Measurements from ENCODE around the gene KREMEN1. TPM values are rescaled to one million over a fixed set of nuclear protein-coding genes. Genes with fewer than 3 reads are reported as not detected.

Gene KREMEN1
- total and polyA plus RNA-seq, 2 experiments from 2014 or later, result 1.8 to 3.8 TPM

DNA sequence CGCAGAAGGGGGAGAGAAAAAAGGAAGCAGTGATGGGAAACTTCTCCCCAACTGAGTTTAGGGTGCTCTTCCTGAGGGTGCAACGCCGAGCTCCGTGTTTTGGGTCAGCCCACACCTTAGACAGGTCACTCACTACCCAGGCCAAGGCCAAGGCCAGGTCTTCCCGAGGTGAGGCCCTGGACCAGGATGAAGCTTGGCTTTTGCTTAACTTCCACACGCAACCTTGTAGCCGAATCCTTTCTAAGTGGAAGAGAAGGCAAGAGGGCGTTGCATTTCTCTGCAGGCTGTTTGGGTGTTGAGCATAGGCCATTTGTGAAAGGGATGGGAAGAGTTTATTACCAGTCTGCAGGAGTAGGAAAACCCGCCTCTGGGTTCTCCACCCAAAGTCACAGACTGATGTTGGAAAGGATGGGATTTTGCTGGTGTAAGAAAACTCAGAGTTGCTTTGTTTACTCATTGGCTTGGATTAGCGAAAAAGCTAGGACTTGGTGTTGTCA is 1.5 kb downstream of the KREMEN1 start:
- H3K36me3 Mint-ChIP-seq (ENCODE audit: low read depth), result no peaks in the 10 kb centered on the region
- H3K9me3 Mint-ChIP-seq, result no peaks in the 10 kb centered on the region; the same call in 2 of the 3 replicates
- peak; percentile 1 for ATAC-seq
- peaks cover 60% of the 10 kb centered on the region for H3K27me3 ChIP-seq (ENCODE audit: insufficient read depth)
- no peaks in the 10 kb centered on the region for H3K9me2 ChIP-seq (ENCODE audit: insufficient read depth)
- no peak overlapping the region for H3K27ac ChIP-seq (ENCODE audit: low read depth)
- H3K27ac Mint-ChIP-seq, result no peak overlapping the region
- peaks cover 14% of the 10 kb centered on the region for H3K4me1 Mint-ChIP-seq
- H3K36me3 ChIP-seq (ENCODE audit: insufficient read depth), result no peaks in the 10 kb centered on the region
- H3F3A ChIP-seq (replicated peaks; ENCODE audit: low read depth), result peaks cover 8% of the 10 kb centered on the region; the same call in 1 of the 2 replicates
- H3K4me1 ChIP-seq (ENCODE audit: insufficient read depth), result peaks cover 25% of the 10 kb centered on the region; the same call in 1 of the 2 replicates
- H3K79me2 ChIP-seq (replicated peaks; ENCODE audit: insufficient read depth), result no peaks in the 10 kb centered on the region
- peak overlapping the region; percentile 94 for H3K4me2 ChIP-seq
- peak; percentile 38 for DNase-seq (ENCODE audit: low spot score)
- H4K20me1 ChIP-seq (replicated peaks; ENCODE audit: insufficient read depth), result no peaks in the 10 kb centered on the region
- TF ChIP-seq NANOG (IDR thresholded peaks at IDR 0.05; ENCODE audit: borderline replicate concordance) (no peak), CTCF (conservative IDR thresholded peaks at IDR 0.05; ENCODE audit: low read depth in 2 of 2) (no peak), EZH2 (IDR thresholded peaks at IDR 0.05; ENCODE audit: low read depth, unreplicated experiment) (no peak), CREB1 (CRISPR knock-in tag; IDR thresholded peaks at IDR 0.05; ENCODE audit: low read depth) (no peak), EZH2phosphoT487 (IDR thresholded peaks at IDR 0.05; ENCODE audit: unreplicated experiment) (no peak)
- H3K27me3 Mint-ChIP-seq (ENCODE audit: insufficient read depth, low read depth, poor library complexity), result peaks cover 44% of the 10 kb centered on the region
- peak overlapping the region; percentile 78 for H3K4me3 ChIP-seq
- H2AFZ ChIP-seq, result peak overlapping the region; percentile 89
- peak overlapping the region; percentile 71 for H3K4me3 Mint-ChIP-seq

- peaks cover 27% of the 10 kb centered on the region for H3K27me3 ChIP-seq (ENCODE audit: insufficient read depth)
- DNase-seq (ENCODE audit: low spot score) (no peak), ATAC-seq (no peak)
- no peaks in the 10 kb centered on the region for H3K36me3 ChIP-seq (ENCODE audit: insufficient read depth)
- Mint-ChIP-seq H3K4me1 (peaks cover 14% of the 10 kb centered on the region), H3K27me3 (ENCODE audit: insufficient read depth, low read depth, poor library complexity) (peaks cover 14% of the 10 kb centered on the region), H3K36me3 (ENCODE audit: low read depth) (no peaks in the 10 kb centered on the region), H3K27ac (no peak overlapping the region), H3K9me3 (no peaks in the 10 kb centered on the region), H3K4me3 (no peak overlapping the region)
- no peaks in the 10 kb centered on the region for H3K9me2 ChIP-seq (ENCODE audit: insufficient read depth)
- H4K20me1 ChIP-seq (replicated peaks; ENCODE audit: insufficient read depth), result no peaks in the 10 kb centered on the region
- H2AFZ ChIP-seq, result no peak overlapping the region
- H3K4me3 ChIP-seq, result no peak overlapping the region
- peaks cover 33% of the 10 kb centered on the region for H3K4me1 ChIP-seq (ENCODE audit: insufficient read depth)
- H3K4me2 ChIP-seq, result no peak overlapping the region
- H3K79me2 ChIP-seq (replicated peaks; ENCODE audit: insufficient read depth), result no peaks in the 10 kb centered on the region
- no peak overlapping the region for H3K27ac ChIP-seq (ENCODE audit: low read depth)
- no peaks in the 10 kb centered on the region for H3F3A ChIP-seq (replicated peaks; ENCODE audit: low read depth)
- TF ChIP-seq STAT1 (IDR thresholded peaks at IDR 0.05; ENCODE audit: unreplicated experiment) (no peak), CREB1 (CRISPR knock-in tag; IDR thresholded peaks at IDR 0.05; ENCODE audit: low read depth) (no peak), JUNB (IDR thresholded peaks at IDR 0.05; ENCODE audit: unreplicated experiment) (no peak), ETS1 (IDR thresholded peaks at IDR 0.05) (no peak), EZH2phosphoT487 (IDR thresholded peaks at IDR 0.05; ENCODE audit: unreplicated experiment) (no peak), ZNF331 (CRISPR knock-in tag; IDR thresholded peaks at IDR 0.05; ENCODE audit: low read depth) (no peak), POLR2AphosphoS5 (IDR thresholded peaks at IDR 0.05; ENCODE audit: low read depth) (no peak), CTCF (conservative IDR thresholded peaks at IDR 0.05; ENCODE audit: low read depth in 2 of 2) (no peak), ZNF114 (CRISPR knock-in tag; IDR thresholded peaks at IDR 0.05) (no peak)
Measured at GRCh38 chr22:29078036-29078868, 5.4 kb downstream of the KREMEN1 start.
